ENCODE measurements around the gene ASTN2. TPM values are rescaled to one million over a fixed set of nuclear protein-coding genes. Genes with fewer than 3 reads are reported as not detected.

ASTN2 gene
- polyA plus RNA-seq, 3 donors from 2014 or later: 1.7 to 4.5 (median 2.2) TPM

GRCh38 chr9:116715751-116716150 is 699.1 kb downstream of the ASTN2 start:
- Mint-ChIP-seq H3K9me3 (peaks cover 0 to 1% (median 0%) of the 10 kb centered on the region in 6 donors), H3K27me3 (ENCODE audit: low read depth in 3 of 3) (peaks cover 0 to 3% (median 3%) of the 10 kb centered on the region in 3 donors), H3K4me3 (no peak overlapping the region), H3K4me1 (no peaks in the 10 kb centered on the region), H3K36me3 (no peaks in the 10 kb centered on the region), H3K27ac (no peak overlapping the region)
- no peak for DNase-seq

GRCh38 chr9:116713271-116713670 is 701.6 kb downstream of the ASTN2 start:
- Mint-ChIP-seq H3K4me3 (no peak overlapping the region), H3K4me1 (no peaks in the 10 kb centered on the region), H3K27ac (no peak overlapping the region), H3K27me3 (ENCODE audit: low read depth in 3 of 3) (no peaks in the 10 kb centered on the region), H3K36me3 (no peaks in the 10 kb centered on the region), H3K9me3 (no peaks in the 10 kb centered on the region)
- no peak for DNase-seq

- no peak for DNase-seq
- Mint-ChIP-seq H3K27me3 (ENCODE audit: low read depth in 3 of 3) (no peaks in the 10 kb centered on the region), H3K36me3 (no peaks in the 10 kb centered on the region), H3K27ac (no peak overlapping the region), H3K9me3 (no peaks in the 10 kb centered on the region), H3K4me3 (no peak overlapping the region), H3K4me1 (no peaks in the 10 kb centered on the region)
Measured at GRCh38 chr9:116712781-116713180, 702.1 kb downstream of the ASTN2 start.

GRCh38 chr9:116706310-116707290 is 708.3 kb downstream of the ASTN2 start:
- DNase-seq: no peak
- Mint-ChIP-seq H3K27ac (no peak overlapping the region), H3K9me3 (no peaks in the 10 kb centered on the region), H3K36me3 (peaks cover 7 to 13% (median 8%) of the 10 kb centered on the region in 3 donors), H3K4me1 (peaks cover 10 to 11% of the 10 kb centered on the region in 2 donors), H3K4me3 (no peak overlapping the region), H3K27me3 (ENCODE audit: low read depth in 3 of 3) (no peaks in the 10 kb centered on the region)

GRCh38 chr9:116705531-116705930 is 709.3 kb downstream of the ASTN2 start:
- no peak overlapping the region for H3K4me3 Mint-ChIP-seq
- H3K36me3 Mint-ChIP-seq: peaks cover 11 to 23% (median 18%) of the 10 kb centered on the region in 3 donors
- no peak for DNase-seq
- H3K9me3 Mint-ChIP-seq: peaks cover 0 to 2% (median 0%) of the 10 kb centered on the region in 6 donors
- peaks cover 19 to 21% of the 10 kb centered on the region in 2 donors for H3K4me1 Mint-ChIP-seq
- no peak overlapping the region for H3K27ac Mint-ChIP-seq
- H3K27me3 Mint-ChIP-seq (ENCODE audit: low read depth in 3 of 3): no peaks in the 10 kb centered on the region

GRCh38 chr9:116704470-116704869 is 710.4 kb downstream of the ASTN2 start:
- H3K9me3 Mint-ChIP-seq: peaks cover 0 to 2% (median 0%) of the 10 kb centered on the region in 6 donors
- DNase-seq: no peak
- H3K27me3 Mint-ChIP-seq (ENCODE audit: low read depth in 3 of 3): no peaks in the 10 kb centered on the region
- H3K4me1 Mint-ChIP-seq: peaks cover 20 to 22% of the 10 kb centered on the region in 2 donors
- H3K36me3 Mint-ChIP-seq: peaks cover 19 to 34% (median 28%) of the 10 kb centered on the region in 3 donors
- no peak overlapping the region for H3K4me3 Mint-ChIP-seq
- no peak overlapping the region for H3K27ac Mint-ChIP-seq

- Mint-ChIP-seq H3K9me3 (peaks cover 0 to 2% (median 0%) of the 10 kb centered on the region in 6 donors), H3K27ac (no peak overlapping the region), H3K36me3 (peaks cover 19 to 42% (median 32%) of the 10 kb centered on the region in 3 donors), H3K4me3 (no peak overlapping the region), H3K4me1 (peaks cover 20 to 22% of the 10 kb centered on the region in 2 donors), H3K27me3 (ENCODE audit: low read depth in 3 of 3) (no peaks in the 10 kb centered on the region)
- no peak for DNase-seq
Measured at GRCh38 chr9:116703634-116704033, 711.2 kb downstream of the ASTN2 start.

- Mint-ChIP-seq H3K27me3 (ENCODE audit: low read depth in 3 of 3) (peaks cover 0 to 2% (median 0%) of the 10 kb centered on the region in 3 donors), H3K4me3 (no peak overlapping the region), H3K9me3 (peaks cover 0 to 2% (median 0%) of the 10 kb centered on the region in 6 donors), H3K36me3 (peaks cover 27 to 49% (median 37%) of the 10 kb centered on the region in 3 donors), H3K4me1 (peaks cover 20 to 25% of the 10 kb centered on the region in 2 donors), H3K27ac (no peak overlapping the region)
- no peak for DNase-seq
Measured at GRCh38 chr9:116701940-116702642, 712.8 kb downstream of the ASTN2 start.

- Mint-ChIP-seq H3K4me3 (no peak overlapping the region), H3K36me3 (peaks cover 30 to 49% (median 39%) of the 10 kb centered on the region in 3 donors), H3K9me3 (peaks cover 0 to 2% (median 0%) of the 10 kb centered on the region in 6 donors), H3K27ac (peak overlapping the region in 1 of 6 donors; percentile 30), H3K27me3 (ENCODE audit: low read depth in 3 of 3) (peaks cover 0 to 2% (median 0%) of the 10 kb centered on the region in 3 donors), H3K4me1 (peaks cover 23 to 34% of the 10 kb centered on the region in 2 donors)
- DNase-seq: no peak
Measured at GRCh38 chr9:116700882-116701865, 713.7 kb downstream of the ASTN2 start.

GRCh38 chr9:116700279-116700678 is 714.6 kb downstream of the ASTN2 start:
- H3K27ac Mint-ChIP-seq: no peak overlapping the region
- H3K4me3 Mint-ChIP-seq: no peak overlapping the region
- peaks cover 30 to 45% (median 39%) of the 10 kb centered on the region in 3 donors for H3K36me3 Mint-ChIP-seq

GRCh38 chr9:116697887-116698286 is 717.0 kb downstream of the ASTN2 start:
- H3K36me3 Mint-ChIP-seq: peaks cover 30 to 45% (median 39%) of the 10 kb centered on the region in 3 donors
- peaks cover 0 to 2% (median 0%) of the 10 kb centered on the region in 3 donors for H3K27me3 Mint-ChIP-seq (ENCODE audit: low read depth in 3 of 3)
- H3K27ac Mint-ChIP-seq: no peak overlapping the region
- H3K4me3 Mint-ChIP-seq: no peak overlapping the region
- peaks cover 30 to 61% of the 10 kb centered on the region in 2 donors for H3K4me1 Mint-ChIP-seq
- no peak for DNase-seq
- H3K9me3 Mint-ChIP-seq: peaks cover 0 to 2% (median 0%) of the 10 kb centered on the region in 6 donors

More at GRCh38 chr9:116700279-116700678, 714.6 kb downstream of the ASTN2 start:
- Mint-ChIP-seq H3K4me1 (peaks cover 26 to 43% of the 10 kb centered on the region in 2 donors), H3K27me3 (ENCODE audit: low read depth in 3 of 3) (peaks cover 0 to 2% (median 0%) of the 10 kb centered on the region in 3 donors), H3K9me3 (peaks cover 0 to 2% (median 0%) of the 10 kb centered on the region in 6 donors)
- no peak for DNase-seq

GRCh38 chr9:116697362-116697761 is 717.5 kb downstream of the ASTN2 start:
- Mint-ChIP-seq H3K36me3 (peaks cover 27 to 44% (median 38%) of the 10 kb centered on the region in 3 donors), H3K4me3 (no peak overlapping the region), H3K27ac (no peak overlapping the region), H3K27me3 (ENCODE audit: low read depth in 3 of 3) (peaks cover 0 to 2% (median 0%) of the 10 kb centered on the region in 3 donors), H3K4me1 (peaks cover 34 to 64% of the 10 kb centered on the region in 2 donors), H3K9me3 (peaks cover 0 to 2% (median 0%) of the 10 kb centered on the region in 6 donors)
- DNase-seq: no peak

GRCh38 chr9:116695438-116695837 is 719.4 kb downstream of the ASTN2 start:
- no peaks in the 10 kb centered on the region for H3K9me3 Mint-ChIP-seq
- H3K4me3 Mint-ChIP-seq: no peak overlapping the region
- no peak overlapping the region for H3K27ac Mint-ChIP-seq
- peaks cover 0 to 2% (median 0%) of the 10 kb centered on the region in 3 donors for H3K27me3 Mint-ChIP-seq (ENCODE audit: low read depth in 3 of 3)
- H3K36me3 Mint-ChIP-seq: peaks cover 18 to 25% (median 20%) of the 10 kb centered on the region in 3 donors
- no peak for DNase-seq
- H3K4me1 Mint-ChIP-seq: peaks cover 30 to 64% of the 10 kb centered on the region in 2 donors

All from immature natural killer cell (primary cell).